C4-2B (cell line): ENCODE measurements around the gene FREM3.

ENCODE experiments used
- H3K27ac ChIP-seq: fragments of 450-650 bp; 2 replicates; pipeline ENCODE4 v1.5.1; 2017
- ZFX ChIP-seq: fragments of 450-650 bp; IDR thresholded peaks from 2 replicates; pipeline ENCODE4 v1.6.1; 2017
- TF ChIP-seq, protein P1 (sequence below): fragments of 450-650 bp; conservative IDR thresholded peaks from 2 replicates; pipeline ENCODE4 v1.5.1; 2017; ENCODE audit warnings: mild to moderate bottlenecking

The FREM3 gene

DNA sequence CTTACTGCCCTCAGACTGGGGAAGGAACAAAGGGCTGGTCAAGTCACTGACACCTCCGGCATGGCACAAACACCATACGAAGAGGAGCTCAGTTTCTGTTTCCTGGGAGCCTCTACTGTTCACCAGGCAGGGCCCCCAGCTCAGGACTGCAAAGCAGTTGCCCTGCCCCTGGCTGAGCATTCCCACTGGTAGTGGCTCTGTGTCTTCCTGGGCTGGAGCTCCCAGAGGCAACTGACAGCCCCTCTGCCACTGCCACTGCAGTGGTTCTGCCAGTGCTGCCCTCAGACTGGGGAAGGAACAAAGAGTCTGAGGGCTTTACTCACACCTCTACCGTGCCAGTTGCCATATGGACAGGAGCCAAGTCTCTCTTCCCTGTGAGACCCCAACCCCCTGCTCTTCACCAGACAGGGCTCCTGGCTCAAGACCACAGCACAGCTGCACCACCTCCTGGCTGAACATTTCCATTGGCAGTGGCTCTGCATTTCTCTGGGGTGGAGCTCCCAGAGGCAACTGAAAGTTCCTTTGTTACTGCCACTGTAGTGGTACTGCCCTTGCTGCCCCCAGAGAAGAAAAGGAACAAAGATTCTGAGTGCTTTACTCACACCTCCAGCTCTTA, 119.0 kb downstream of the FREM3 start:
- TF ChIP-seq ZFX, result no peak
- TF ChIP-seq, protein P1, sequence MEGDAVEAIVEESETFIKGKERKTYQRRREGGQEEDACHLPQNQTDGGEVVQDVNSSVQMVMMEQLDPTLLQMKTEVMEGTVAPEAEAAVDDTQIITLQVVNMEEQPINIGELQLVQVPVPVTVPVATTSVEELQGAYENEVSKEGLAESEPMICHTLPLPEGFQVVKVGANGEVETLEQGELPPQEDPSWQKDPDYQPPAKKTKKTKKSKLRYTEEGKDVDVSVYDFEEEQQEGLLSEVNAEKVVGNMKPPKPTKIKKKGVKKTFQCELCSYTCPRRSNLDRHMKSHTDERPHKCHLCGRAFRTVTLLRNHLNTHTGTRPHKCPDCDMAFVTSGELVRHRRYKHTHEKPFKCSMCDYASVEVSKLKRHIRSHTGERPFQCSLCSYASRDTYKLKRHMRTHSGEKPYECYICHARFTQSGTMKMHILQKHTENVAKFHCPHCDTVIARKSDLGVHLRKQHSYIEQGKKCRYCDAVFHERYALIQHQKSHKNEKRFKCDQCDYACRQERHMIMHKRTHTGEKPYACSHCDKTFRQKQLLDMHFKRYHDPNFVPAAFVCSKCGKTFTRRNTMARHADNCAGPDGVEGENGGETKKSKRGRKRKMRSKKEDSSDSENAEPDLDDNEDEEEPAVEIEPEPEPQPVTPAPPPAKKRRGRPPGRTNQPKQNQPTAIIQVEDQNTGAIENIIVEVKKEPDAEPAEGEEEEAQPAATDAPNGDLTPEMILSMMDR, result no peak
- no peak overlapping the region for H3K27ac ChIP-seq

DNA sequence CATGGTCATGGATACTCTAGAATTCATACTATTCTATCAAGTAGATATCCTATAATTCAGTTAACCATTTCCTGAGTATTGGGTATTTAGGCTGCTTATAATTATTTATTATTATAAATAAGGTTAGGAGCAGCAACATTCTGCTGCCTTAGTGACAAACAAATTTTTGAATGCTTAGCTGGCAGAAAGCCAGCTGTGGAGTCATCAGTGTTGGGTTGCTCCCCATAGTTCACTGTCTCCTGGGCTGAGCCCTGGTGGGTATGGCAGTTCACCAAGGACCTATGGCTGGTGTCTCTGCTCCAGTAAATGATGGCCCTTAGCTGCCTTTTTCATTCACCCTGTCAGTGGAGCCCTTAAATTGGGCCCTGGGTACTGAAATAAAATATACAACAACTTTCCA, 125.1 kb downstream of the FREM3 start:
- TF ChIP-seq, protein P1, result no peak
- no peak for TF ChIP-seq ZFX
- no peak overlapping the region for H3K27ac ChIP-seq

- TF ChIP-seq, protein P1, result no peak
- no peak for TF ChIP-seq ZFX
- H3K27ac ChIP-seq, result no peak overlapping the region
Measured at GRCh38 chr4:143564472-143564871, 136.0 kb downstream of the FREM3 start.

DNA sequence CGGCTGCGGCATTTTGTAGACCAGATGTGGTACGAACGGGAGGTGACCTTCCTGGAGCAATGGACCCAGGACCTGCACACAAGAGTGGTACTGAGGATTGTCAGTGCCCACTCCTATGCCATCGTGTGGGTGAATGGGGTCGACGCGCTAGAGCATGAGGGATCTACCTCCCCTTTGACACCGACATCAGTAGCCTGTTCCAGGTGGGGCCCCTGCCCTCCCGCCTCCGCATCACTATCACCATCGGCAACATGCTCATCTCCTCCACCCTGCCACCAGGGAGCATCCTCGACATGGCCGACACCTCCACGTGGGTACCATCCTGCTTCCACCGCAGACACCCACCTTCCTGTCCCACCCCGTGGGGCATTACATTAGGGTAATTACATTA, 140.7 kb downstream of the FREM3 start:
- no peak overlapping the region for H3K27ac ChIP-seq
- TF ChIP-seq ZFX, result no peak
- TF ChIP-seq, protein P1, result no peak

DNA sequence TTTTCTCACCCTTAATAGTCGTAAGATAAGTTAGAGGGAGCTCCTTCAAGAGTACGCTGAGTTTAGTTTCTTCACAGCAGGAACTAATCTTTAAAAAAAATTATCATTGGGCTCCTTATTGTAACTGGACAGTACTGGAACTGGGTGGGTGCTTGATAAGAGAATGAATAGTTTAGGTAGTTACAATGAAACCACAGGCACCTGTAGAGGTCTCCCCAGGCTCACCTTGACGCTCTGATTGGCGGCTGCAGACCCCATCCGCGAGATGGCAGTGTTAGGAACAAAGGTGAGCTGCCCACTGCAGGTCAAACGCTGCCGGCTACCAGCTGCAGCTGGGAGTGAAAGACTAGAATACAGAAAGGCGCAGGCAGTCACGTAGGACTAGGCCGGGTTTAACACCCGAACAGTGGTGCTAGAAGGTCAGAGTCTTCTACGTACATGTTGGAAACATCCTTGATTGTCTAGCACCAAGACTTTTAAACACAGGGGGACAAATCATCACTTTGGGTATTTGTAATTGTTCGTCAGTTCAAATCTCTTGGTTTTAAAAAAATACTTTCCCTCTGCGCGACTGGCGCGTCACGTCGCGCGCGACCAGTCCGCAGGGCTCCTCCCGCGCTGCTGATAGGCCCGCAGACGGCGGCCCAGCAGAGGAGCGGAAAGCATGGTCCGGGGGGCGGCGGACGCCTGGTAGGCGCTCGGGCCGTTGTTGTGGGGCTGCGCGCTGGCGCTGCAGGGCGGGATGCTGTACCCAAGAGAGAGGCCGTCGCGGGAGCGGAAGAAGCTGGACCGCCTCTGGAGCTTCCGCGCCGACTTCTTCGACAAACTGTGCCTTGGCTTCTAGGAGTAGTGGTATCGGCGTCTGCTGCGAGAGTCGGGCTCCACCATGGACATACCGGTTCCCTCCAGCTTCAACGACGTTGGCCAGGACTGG, 141.4 kb downstream of the FREM3 start:
- TF ChIP-seq ZFX, result no peak
- TF ChIP-seq, protein P1, result peak; percentile 80
- no peak overlapping the region for H3K27ac ChIP-seq

- no peak for TF ChIP-seq ZFX
- TF ChIP-seq, protein P1, result no peak
Measured at GRCh38 chr4:143558286-143558685, 142.2 kb downstream of the FREM3 start.

DNA sequence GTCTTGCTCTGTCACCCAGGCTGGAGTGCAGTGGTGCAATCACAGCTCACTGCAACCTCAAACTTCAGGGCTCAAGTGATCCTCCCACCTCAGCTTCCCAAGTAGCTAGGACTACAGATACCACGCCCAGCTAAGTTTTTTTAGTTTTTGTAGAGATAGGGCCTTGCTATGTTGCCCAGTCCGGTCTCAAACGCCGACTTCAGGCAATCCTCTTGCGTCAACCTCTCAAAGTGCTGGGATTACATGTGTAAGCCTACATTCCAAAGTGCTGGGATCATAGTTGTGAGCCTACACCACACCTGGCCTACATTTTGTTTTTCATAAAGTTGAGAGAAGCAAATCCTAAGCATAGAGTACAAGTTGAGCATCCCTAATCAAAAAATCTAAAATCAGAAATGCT, 144.8 kb downstream of the FREM3 start:
- H3K27ac ChIP-seq, result no peak overlapping the region
- no peak for TF ChIP-seq ZFX
- TF ChIP-seq, protein P1, result no peak

More at GRCh38 chr4:143558286-143558685, 142.2 kb downstream of the FREM3 start:
- H3K27ac ChIP-seq, result no peak overlapping the region
